Activated B cell treated with CpG ODN at 0.5 μM for 24 hours (primary cell): ENCODE data around the gene CLPSL2. TPM values are rescaled to one million over a fixed set of nuclear protein-coding genes. Genes with fewer than 3 reads are reported as not detected.

ENCODE experiments used
- ATAC-seq: fragments of 200-7000 bp; cut with Tn5 transposase; one replicate; pipeline ENCODE4 v1.10.0; 2021; ENCODE audit warnings: low read depth, mild to moderate bottlenecking, moderate library complexity
- CTCF ChIA-PET: fragments of 350-600 bp; sonication (Branson Sonifier 250); formaldehyde crosslinking; loops from one replicate; lab custom pipeline; 2021; ENCODE audit warnings: antibody characterized with exemption; lab: Charles Lee
- POLR2A ChIA-PET: fragments of 350-600 bp; sonication (Branson Sonifier 250); formaldehyde crosslinking; loops from one replicate; lab custom pipeline; 2021; ENCODE audit warnings: antibody characterized with exemption; lab: Charles Lee
- DNase-seq: peaks from one replicate; pipeline ENCODE4 v3.0.0; 2022
- H3K27ac Mint-ChIP-seq: one replicate; pipeline ENCODE4 v1.8.0; 2020; ENCODE audit warnings: mixed read lengths
- H3K27me3 Mint-ChIP-seq: one replicate; pipeline ENCODE4 v1.8.0; 2021; ENCODE audit warnings: mixed read lengths
- H3K36me3 Mint-ChIP-seq: one replicate; pipeline ENCODE4 v1.8.0; 2021; ENCODE audit warnings: low read depth, mixed read lengths
- H3K4me1 Mint-ChIP-seq: one replicate; pipeline ENCODE4 v1.8.0; 2021; ENCODE audit warnings: mixed read lengths
- H3K4me3 Mint-ChIP-seq: one replicate; pipeline ENCODE4 v1.8.0; 2020; ENCODE audit warnings: mild to moderate bottlenecking, mixed read lengths
- H3K9me3 Mint-ChIP-seq: one replicate; pipeline ENCODE4 v1.8.0; 2020; ENCODE audit warnings: mixed read lengths
- intact Hi-C: fragments of 100-400 bp; cut with micrococcal nuclease; formaldehyde crosslinking; loops from one replicate; pipeline ENCODE4 v1.15.1; 2024
- total RNA-seq: library from RNA; stranded (reverse); gene quantifications from 2 replicates; pipeline ENCODE4 v1.2.3, GENCODE V29; 2022
- TF ChIP-seq, protein P1 (sequence below): fragments of 200-600 bp; IDR thresholded peaks from one replicate; pipeline ENCODE4 v1.8.0; 2022; ENCODE audit warnings: antibody characterized with exemption, mild to moderate bottlenecking

Gene CLPSL2
- total RNA-seq, 1 donor from 2014 or later = not detected

DNA sequence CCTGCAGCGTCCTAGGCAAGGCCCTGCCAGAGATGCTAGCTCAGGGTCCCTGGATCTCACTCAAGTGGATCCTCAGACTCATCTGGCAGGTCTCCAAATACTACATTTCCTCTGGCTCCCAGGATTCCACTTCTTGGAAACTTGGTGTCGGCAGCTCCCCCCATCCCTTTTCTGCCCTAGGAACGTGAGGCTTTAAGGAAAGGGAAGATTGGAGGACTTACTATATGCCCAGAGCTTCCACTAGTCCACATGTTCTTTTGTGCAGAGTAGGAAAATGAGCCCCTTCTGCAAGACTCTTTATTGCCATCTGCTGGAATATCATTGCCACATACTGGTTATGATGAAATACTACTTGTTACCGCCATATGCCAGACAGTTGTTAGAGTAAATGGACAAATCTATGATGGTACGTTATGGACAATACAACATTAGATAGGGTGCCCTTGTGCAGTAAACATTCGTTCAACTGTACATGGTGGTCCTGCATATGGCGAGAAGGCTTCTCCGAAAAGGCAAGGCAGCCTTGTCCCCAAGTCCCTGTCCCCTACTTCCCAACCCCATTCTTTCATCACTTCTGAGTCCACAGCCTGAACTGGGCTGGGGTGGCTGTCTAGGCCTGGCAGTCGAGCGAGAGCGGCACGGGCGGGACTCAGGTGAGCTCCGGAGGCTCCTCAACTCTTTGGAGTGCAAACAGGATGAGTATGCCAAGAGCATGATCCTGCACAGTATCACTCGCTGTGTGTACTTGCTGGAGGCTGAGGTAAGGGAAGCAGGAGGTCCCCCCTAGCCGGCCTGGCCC, 38.8 kb upstream of the CLPSL2 start:
- no peaks in the 10 kb centered on the region for H3K9me3 Mint-ChIP-seq
- H3K36me3 Mint-ChIP-seq = no peaks in the 10 kb centered on the region
- ATAC-seq = peak; percentile 75
- H3K4me1 Mint-ChIP-seq = peaks cover 24% of the 10 kb centered on the region
- intact Hi-C loops = loop anchor here (1.0 to 5.0 kb wide), 5 partner anchors 135 to 443 kb away; partner anchors contain the start of gene RPL10A
- ChIA-PET POLR2A (no interaction called here), CTCF (interaction anchor here (0.7 to 5.8 kb wide), 22 partner anchors 10 to 440 kb away, joined by 3 to 177 read pairs (median 6); partner anchors contain the start of gene DEF6)
- no peaks in the 10 kb centered on the region for H3K27me3 Mint-ChIP-seq
- DNase-seq = no peak
- TF ChIP-seq, protein P1, sequence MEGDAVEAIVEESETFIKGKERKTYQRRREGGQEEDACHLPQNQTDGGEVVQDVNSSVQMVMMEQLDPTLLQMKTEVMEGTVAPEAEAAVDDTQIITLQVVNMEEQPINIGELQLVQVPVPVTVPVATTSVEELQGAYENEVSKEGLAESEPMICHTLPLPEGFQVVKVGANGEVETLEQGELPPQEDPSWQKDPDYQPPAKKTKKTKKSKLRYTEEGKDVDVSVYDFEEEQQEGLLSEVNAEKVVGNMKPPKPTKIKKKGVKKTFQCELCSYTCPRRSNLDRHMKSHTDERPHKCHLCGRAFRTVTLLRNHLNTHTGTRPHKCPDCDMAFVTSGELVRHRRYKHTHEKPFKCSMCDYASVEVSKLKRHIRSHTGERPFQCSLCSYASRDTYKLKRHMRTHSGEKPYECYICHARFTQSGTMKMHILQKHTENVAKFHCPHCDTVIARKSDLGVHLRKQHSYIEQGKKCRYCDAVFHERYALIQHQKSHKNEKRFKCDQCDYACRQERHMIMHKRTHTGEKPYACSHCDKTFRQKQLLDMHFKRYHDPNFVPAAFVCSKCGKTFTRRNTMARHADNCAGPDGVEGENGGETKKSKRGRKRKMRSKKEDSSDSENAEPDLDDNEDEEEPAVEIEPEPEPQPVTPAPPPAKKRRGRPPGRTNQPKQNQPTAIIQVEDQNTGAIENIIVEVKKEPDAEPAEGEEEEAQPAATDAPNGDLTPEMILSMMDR = peak; percentile 43
- H3K4me3 Mint-ChIP-seq = no peak overlapping the region
- peak overlapping the region; percentile 63 for H3K27ac Mint-ChIP-seq

DNA sequence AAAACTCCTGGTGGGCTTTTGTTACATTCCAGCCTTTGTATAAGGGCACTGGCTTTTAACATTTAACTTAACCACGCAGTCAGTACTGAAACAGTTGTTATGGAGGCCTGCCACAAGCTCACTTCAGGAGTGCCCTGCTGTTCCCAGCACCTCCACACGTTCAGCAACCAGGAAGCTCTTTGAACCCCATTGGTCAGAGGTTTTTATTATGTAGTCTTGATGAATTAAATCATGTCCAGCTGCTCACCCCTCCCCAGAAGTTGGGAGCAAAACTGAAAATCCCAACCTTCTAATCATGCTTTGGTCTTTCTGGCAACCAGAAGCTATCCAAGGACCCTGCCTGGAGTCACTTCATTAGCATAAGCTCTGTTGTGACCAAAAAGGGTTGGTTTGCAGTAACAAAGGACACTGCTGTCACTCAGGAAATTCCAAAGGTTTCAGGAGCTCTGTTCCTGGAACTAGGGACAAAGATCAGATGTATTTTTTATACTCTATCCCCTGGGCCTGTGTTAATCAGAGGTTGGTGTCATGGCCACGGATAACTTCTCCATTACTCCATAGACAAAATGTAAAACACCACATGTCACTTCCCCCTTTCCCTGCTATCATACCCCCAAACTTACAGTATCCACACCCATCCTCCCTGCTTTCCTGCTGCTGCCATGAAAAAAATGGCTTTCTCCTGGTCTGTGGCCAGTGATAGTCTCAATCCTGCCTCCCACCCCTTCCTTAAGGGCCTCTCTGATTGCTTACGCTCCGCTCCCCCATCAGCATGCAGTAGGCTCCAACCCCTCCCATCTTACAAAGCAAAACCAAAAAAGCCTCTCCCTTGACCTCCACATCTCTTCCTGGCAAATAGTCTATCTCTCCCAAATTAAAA, 36.5 kb upstream of the CLPSL2 start:
- CTCF ChIA-PET = interaction anchor here (1.0 to 5.8 kb wide), 5 partner anchors 15 to 612 kb away, joined by 3 to 177 read pairs (median 3); no protein-coding TSS in a partner anchor
- TF ChIP-seq, protein P1 = no peak
- DNase-seq (no peak), ATAC-seq (no peak)
- Mint-ChIP-seq H3K27ac (no peak overlapping the region), H3K4me1 (peaks cover 18% of the 10 kb centered on the region), H3K36me3 (no peaks in the 10 kb centered on the region), H3K27me3 (no peaks in the 10 kb centered on the region), H3K4me3 (no peak overlapping the region), H3K9me3 (no peaks in the 10 kb centered on the region)
- intact Hi-C loops = loop anchor here (5.0 kb wide), 1 partner anchor 138 kb away; no protein-coding TSS in a partner anchor
- POLR2A ChIA-PET = no interaction called here

DNA sequence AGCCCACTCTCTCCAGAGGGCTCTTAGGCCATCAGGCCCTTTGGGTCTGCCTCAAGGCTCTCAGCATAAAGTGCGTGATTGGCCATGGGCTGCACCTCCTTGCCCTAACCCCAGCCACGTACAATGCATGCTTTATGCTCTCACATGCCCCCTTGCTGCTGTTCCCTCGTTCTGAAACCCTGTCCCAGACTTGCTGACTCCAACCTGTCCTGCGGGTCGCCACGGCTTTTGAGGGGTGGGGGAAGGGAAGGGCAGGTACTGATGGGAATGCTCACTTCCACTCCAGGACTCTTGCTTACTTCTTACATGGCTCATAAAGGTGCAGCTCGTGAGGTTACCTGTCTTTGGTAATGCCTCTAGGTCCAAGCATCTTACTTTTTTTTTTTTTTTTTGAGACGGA, 33.6 kb upstream of the CLPSL2 start:
- no peak overlapping the region for H3K27ac Mint-ChIP-seq

DNA sequence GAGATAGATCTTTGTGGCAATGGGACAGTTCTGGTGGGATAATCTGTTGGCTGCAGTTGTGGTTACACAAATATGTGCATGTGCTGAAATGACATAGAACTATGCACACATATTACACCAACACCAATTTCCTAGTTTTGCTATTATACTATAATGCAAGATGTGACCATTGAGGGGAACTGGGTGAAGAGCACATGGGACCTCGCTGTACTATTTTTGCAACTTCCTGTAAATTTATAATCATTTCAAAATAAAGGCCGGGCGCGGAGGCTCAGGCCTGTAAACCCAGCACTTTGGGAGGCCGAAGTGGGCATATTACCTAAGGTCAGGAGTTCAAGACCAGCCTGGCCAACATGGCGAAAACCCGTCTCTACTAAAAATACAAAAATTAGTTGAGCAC, 30.9 kb upstream of the CLPSL2 start:
- Mint-ChIP-seq H3K9me3 (peaks cover 5% of the 10 kb centered on the region), H3K4me3 (no peak overlapping the region), H3K4me1 (no peaks in the 10 kb centered on the region), H3K36me3 (no peaks in the 10 kb centered on the region), H3K27ac (no peak overlapping the region), H3K27me3 (no peaks in the 10 kb centered on the region)
- no peak for ATAC-seq
- DNase-seq = no peak
- intact Hi-C loops = no loop called here
- POLR2A ChIA-PET = interaction anchor here (0.7 kb wide), 1 partner anchor 25 kb away, joined by 3 read pairs; no protein-coding TSS in a partner anchor
- CTCF ChIA-PET = no interaction called here
- TF ChIP-seq, protein P1 = no peak

More for the DNA sequence above, 33.6 kb upstream of the CLPSL2 start:
- POLR2A ChIA-PET = no interaction called here
- Mint-ChIP-seq H3K36me3 (no peaks in the 10 kb centered on the region), H3K27me3 (no peaks in the 10 kb centered on the region), H3K4me3 (no peak overlapping the region), H3K4me1 (no peaks in the 10 kb centered on the region), H3K9me3 (peaks cover 4% of the 10 kb centered on the region)
- TF ChIP-seq, protein P1 = no peak
- ATAC-seq (no peak), DNase-seq (no peak)
- CTCF ChIA-PET = no interaction called here
- intact Hi-C loops = no loop called here
